A673 (cell line): Measurements from ENCODE around the gene NT5M. TPM values are rescaled to one million over a fixed set of nuclear protein-coding genes. Genes with fewer than 3 reads are reported as not detected.

ENCODE experiments used
- BruUV-seq: library from RNA; stranded (reverse); fragments of 400-500 nt; replicated peaks from 2 replicates; lab custom pipeline; 2021; lab: Mats Ljungman, UMichigan
- CTCF ChIA-PET: fragments of 300-600 bp; sonication (Branson Sonifier 250); formaldehyde crosslinking; loops from one replicate; lab custom pipeline; 2022; ENCODE audit warnings: antibody characterized with exemption; lab: Charles Lee
- POLR2A ChIA-PET: fragments of 300-600 bp; sonication (Branson Sonifier 250); formaldehyde crosslinking; loops from one replicate; lab custom pipeline; 2022; ENCODE audit warnings: antibody characterized with exemption; ENCODE audit not compliant: low non-redundant PET; lab: Charles Lee
- DNase-seq: peaks from one replicate; pipeline ENCODE4 v3.0.0-alpha.2; 2015; ENCODE audit warnings: low spot score
- H3K27ac ChIP-seq: fragments of 200-600 bp; sonication (generic); 2 replicates; pipeline ENCODE4 v1.5.1; 2016; ENCODE audit warnings: mixed run types, low read depth, mild to moderate bottlenecking, mixed read lengths, antibody characterized with exemption, low read length; ENCODE audit not compliant: poor library complexity, severe bottlenecking
- H3K27me3 ChIP-seq: fragments of 200-600 bp; sonication (generic); replicated peaks from 2 replicates; pipeline ENCODE4 v1.6.1; 2017; ENCODE audit warnings: mixed run types, low read depth, mild to moderate bottlenecking, mixed read lengths, antibody characterized with exemption, low read length; ENCODE audit not compliant: insufficient read depth, poor library complexity
- H3K36me3 ChIP-seq: fragments of 200-600 bp; sonication (generic); 2 replicates; pipeline ENCODE4 v1.6.1; 2016; ENCODE audit warnings: mixed run types, mild to moderate bottlenecking, mixed read lengths, antibody characterized with exemption, low read length; ENCODE audit not compliant: insufficient read depth, poor library complexity, severe bottlenecking
- H3K4me1 ChIP-seq: fragments of 200-600 bp; sonication (generic); 2 replicates; pipeline ENCODE4 v1.6.1; 2017; ENCODE audit warnings: mixed run types, mild to moderate bottlenecking, mixed read lengths, antibody characterized with exemption, low read length; ENCODE audit not compliant: insufficient read depth, poor library complexity, severe bottlenecking
- H3K4me3 ChIP-seq: fragments of 200-600 bp; sonication (generic); 2 replicates; pipeline ENCODE4 v1.5.1; 2016; ENCODE audit warnings: low read depth, mixed run types, mild to moderate bottlenecking, mixed read lengths, low read length; ENCODE audit not compliant: poor library complexity, severe bottlenecking
- H3K9me3 ChIP-seq: fragments of 200-600 bp; sonication (generic); 2 replicates; pipeline ENCODE4 v1.6.1; 2016; ENCODE audit warnings: mixed run types, low read depth, mild to moderate bottlenecking, mixed read lengths, antibody characterized with exemption, low read length; ENCODE audit not compliant: poor library complexity, severe bottlenecking
- CTCF ChIP-seq: fragments of 300-800, 200-600 bp; sonication (generic); conservative IDR thresholded peaks from 2 replicates; pipeline ENCODE4 v1.5.1; 2017; ENCODE audit warnings: low read depth, mild to moderate bottlenecking, antibody characterized with exemption, low read length, moderate library complexity, mixed read lengths
- EZH2 ChIP-seq: fragments of 200-600 bp; sonication (generic); IDR thresholded peaks from 2 replicates; pipeline ENCODE4 v1.6.1; 2017; ENCODE audit warnings: borderline replicate concordance, low read depth, mild to moderate bottlenecking, mixed read lengths, antibody characterized with exemption, low read length; ENCODE audit not compliant: poor library complexity, severe bottlenecking
- intact Hi-C: fragments of 100-400 bp; cut with micrococcal nuclease; formaldehyde crosslinking; loops from one replicate; pipeline ENCODE4 v1.10.0; 2022; ENCODE audit not compliant: unreplicated experiment
- total RNA-seq: library from RNA; stranded (reverse); gene quantifications from 2 replicates; pipeline ENCODE4 v1.2.3, GENCODE V29; 2021

Gene NT5M
- total RNA-seq, 1 experiment from 2014 or later, result 2.6 TPM

- BruUV-seq, result no TSS peak
- Histone ChIP-seq H3K27ac (no peak overlapping the region), H3K9me3 (no peaks in the 10 kb centered on the region), H3K4me1 (no peaks in the 10 kb centered on the region), H3K36me3 (no peaks in the 10 kb centered on the region), H3K4me3 (no peak overlapping the region), H3K27me3 (peaks cover 5% of the 10 kb centered on the region)
- POLR2A ChIA-PET, result no interaction called here
- CTCF ChIA-PET, result no interaction called here
- no peak for DNase-seq
- TF ChIP-seq CTCF, result no peak
- TF ChIP-seq EZH2, result no peak
- intact Hi-C loops, result no loop called here
Measured at GRCh38 chr17:17387017-17387497, 83.9 kb downstream of the NT5M start.

GRCh38 chr17:17387498-17388362 is 84.6 kb downstream of the NT5M start:
- H3K27me3 ChIP-seq, result no peaks in the 10 kb centered on the region

More at GRCh38 chr17:17387498-17388362, 84.6 kb downstream of the NT5M start:
- H3K4me3 ChIP-seq, result no peak overlapping the region
- CTCF ChIA-PET, result no interaction called here
- no TSS peak for BruUV-seq
- no peaks in the 10 kb centered on the region for H3K36me3 ChIP-seq
- H3K9me3 ChIP-seq, result no peaks in the 10 kb centered on the region
- TF ChIP-seq EZH2 (no peak), CTCF (0 out of 2 replicates have a peak, but pooled peaks have one; percentile 11)
- POLR2A ChIA-PET, result no interaction called here
- intact Hi-C loops, result no loop called here
- no peak overlapping the region for H3K27ac ChIP-seq
- no peak for DNase-seq
- no peaks in the 10 kb centered on the region for H3K4me1 ChIP-seq
